Measurements from ENCODE around the gene ULK4.
A peak's percentile ranks its signal among the peaks of the same experiment; 100 is the strongest.
"Not testable (repeated sequence)": the region's sequence is repeated elsewhere in the genome, so short reads cannot be mapped to it uniquely, and the experiment has no call there.

The ULK4 gene

GRCh38 chr3:41370765-41371535 lies 591.0 kb downstream of the ULK4 start:
- H3K9me3 Mint-ChIP-seq, result peaks cover 4 to 22% of the 10 kb centered on the region in 2 donors
- H3K27ac Mint-ChIP-seq; H3K27me3 Mint-ChIP-seq; DNase-seq; H3K36me3 Mint-ChIP-seq (ENCODE audit: insufficient read depth); H3K4me1 Mint-ChIP-seq (ENCODE audit: low read depth in 2 of 2); ATAC-seq (replicated peaks); H3K4me3 Mint-ChIP-seq: not testable (repeated sequence)

- ATAC-seq (replicated peaks), result no peak
- Mint-ChIP-seq H3K27ac (no peak overlapping the region), H3K36me3 (ENCODE audit: insufficient read depth) (peaks cover 4% of the 10 kb centered on the region), H3K27me3 (no peaks in the 10 kb centered on the region), H3K4me1 (ENCODE audit: low read depth in 2 of 2) (no peaks in the 10 kb centered on the region), H3K9me3 (peaks cover 4 to 22% of the 10 kb centered on the region in 2 donors), H3K4me3 (no peak overlapping the region)
- no peak for DNase-seq
Measured at GRCh38 chr3:41370307-41370706, 591.6 kb downstream of the ULK4 start.

DNA sequence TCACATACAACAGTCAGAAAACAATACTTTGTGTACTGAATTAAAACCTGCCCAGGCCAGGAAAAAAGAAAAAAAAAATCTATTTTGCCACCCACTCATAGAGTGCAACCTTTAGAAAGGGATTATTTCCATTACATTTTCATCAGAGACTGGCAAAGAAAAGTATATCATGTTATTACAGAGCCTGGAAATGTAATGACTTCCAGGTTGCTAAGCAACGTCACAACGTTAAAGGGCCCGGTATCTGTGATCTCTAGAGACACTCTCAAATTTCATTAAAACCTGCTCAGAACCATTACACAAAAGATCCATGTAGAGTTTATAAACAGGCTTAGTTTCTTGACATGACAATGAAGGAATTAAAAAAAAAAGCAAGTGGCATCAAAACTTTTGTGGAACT lies 592.1 kb downstream of the ULK4 start:
- DNase-seq (no peak), ATAC-seq (replicated peaks) (no peak)
- H3K36me3 Mint-ChIP-seq (ENCODE audit: insufficient read depth), result peaks cover 1% of the 10 kb centered on the region
- no peak overlapping the region for H3K27ac Mint-ChIP-seq
- no peaks in the 10 kb centered on the region for H3K27me3 Mint-ChIP-seq
- no peaks in the 10 kb centered on the region for H3K4me1 Mint-ChIP-seq (ENCODE audit: low read depth in 2 of 2)
- no peak overlapping the region for H3K4me3 Mint-ChIP-seq
- H3K9me3 Mint-ChIP-seq, result peaks cover 4 to 22% of the 10 kb centered on the region in 2 donors

DNA sequence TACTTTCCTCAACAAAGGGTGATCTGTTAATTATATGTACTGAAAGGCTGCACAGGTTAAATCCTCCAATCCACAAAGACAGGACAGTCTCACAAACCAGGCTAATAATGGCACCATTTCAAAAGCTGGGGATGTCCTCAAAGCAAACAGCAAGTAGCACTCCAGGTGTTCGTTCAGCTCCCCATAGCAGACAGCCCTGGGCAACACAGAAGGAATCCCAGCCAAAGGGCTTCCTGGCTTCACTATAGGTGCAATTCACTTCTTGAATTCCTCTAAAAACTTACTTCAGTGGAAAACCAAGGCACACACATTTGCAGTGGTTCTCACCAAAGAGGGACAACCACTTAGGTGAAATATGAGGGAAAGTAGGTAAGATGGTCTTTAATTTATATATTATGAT lies 595.9 kb downstream of the ULK4 start:
- Mint-ChIP-seq H3K9me3 (peaks cover 0 to 2% of the 10 kb centered on the region in 2 donors), H3K27me3 (no peaks in the 10 kb centered on the region), H3K36me3 (ENCODE audit: insufficient read depth) (no peaks in the 10 kb centered on the region), H3K4me3 (no peak overlapping the region), H3K4me1 (ENCODE audit: low read depth in 2 of 2) (no peaks in the 10 kb centered on the region), H3K27ac (no peak overlapping the region)
- ATAC-seq (replicated peaks) (no peak), DNase-seq (no peak)

- H3K4me3 Mint-ChIP-seq, result no peak overlapping the region
- no peaks in the 10 kb centered on the region for H3K36me3 Mint-ChIP-seq (ENCODE audit: insufficient read depth)
- H3K27me3 Mint-ChIP-seq, result no peaks in the 10 kb centered on the region
- ATAC-seq (replicated peaks) (no peak), DNase-seq (no peak)
- no peaks in the 10 kb centered on the region for H3K4me1 Mint-ChIP-seq (ENCODE audit: low read depth in 2 of 2)
- no peak overlapping the region for H3K27ac Mint-ChIP-seq
- peaks cover 0 to 2% of the 10 kb centered on the region in 2 donors for H3K9me3 Mint-ChIP-seq
Measured at GRCh38 chr3:41364736-41365135, 597.2 kb downstream of the ULK4 start.

- DNase-seq (no peak), ATAC-seq (replicated peaks) (no peak)
- Mint-ChIP-seq H3K27ac (no peak overlapping the region), H3K4me3 (no peak overlapping the region), H3K4me1 (ENCODE audit: low read depth in 2 of 2) (peaks cover 0 to 4% of the 10 kb centered on the region in 2 donors), H3K9me3 (peaks cover 0 to 2% of the 10 kb centered on the region in 2 donors), H3K36me3 (ENCODE audit: insufficient read depth) (no peaks in the 10 kb centered on the region), H3K27me3 (no peaks in the 10 kb centered on the region)
Measured at GRCh38 chr3:41363830-41364523, 597.9 kb downstream of the ULK4 start.

- Mint-ChIP-seq H3K9me3 (no peaks in the 10 kb centered on the region), H3K36me3 (ENCODE audit: insufficient read depth) (no peaks in the 10 kb centered on the region), H3K27me3 (no peaks in the 10 kb centered on the region), H3K27ac (no peak overlapping the region), H3K4me3 (no peak overlapping the region), H3K4me1 (ENCODE audit: low read depth in 2 of 2) (peaks cover 0 to 4% of the 10 kb centered on the region in 2 donors)
- DNase-seq, result no peak
- no peak for ATAC-seq (replicated peaks)
Measured at GRCh38 chr3:41362638-41363559, 599.0 kb downstream of the ULK4 start.

DNA sequence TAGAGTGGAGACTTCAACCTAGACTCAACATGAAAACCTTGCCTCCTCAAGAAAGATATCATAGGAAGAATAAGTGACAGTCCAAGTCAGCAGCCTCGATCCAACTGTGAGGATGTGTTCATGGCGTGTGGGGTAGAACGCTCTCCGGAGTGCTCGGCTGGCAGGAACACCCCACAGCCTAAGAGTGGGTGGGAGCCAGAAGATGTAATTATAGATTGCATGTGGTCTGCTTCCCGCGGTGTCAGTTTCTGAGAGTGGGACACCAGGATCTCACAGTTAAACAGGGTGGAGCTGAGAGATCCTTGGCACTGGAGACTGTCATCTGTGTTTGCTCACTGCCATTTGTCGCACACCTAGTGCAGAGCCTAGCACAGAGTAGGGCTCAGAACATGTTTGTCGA lies 604.6 kb downstream of the ULK4 start:
- no peaks in the 10 kb centered on the region for H3K9me3 Mint-ChIP-seq
- DNase-seq (no peak), ATAC-seq (replicated peaks) (no peak)
- H3K27me3 Mint-ChIP-seq, result no peaks in the 10 kb centered on the region
- no peaks in the 10 kb centered on the region for H3K36me3 Mint-ChIP-seq (ENCODE audit: insufficient read depth)
- no peak overlapping the region for H3K27ac Mint-ChIP-seq
- H3K4me3 Mint-ChIP-seq, result no peak overlapping the region
- H3K4me1 Mint-ChIP-seq (ENCODE audit: low read depth in 2 of 2), result peaks cover 0 to 4% of the 10 kb centered on the region in 2 donors

DNA sequence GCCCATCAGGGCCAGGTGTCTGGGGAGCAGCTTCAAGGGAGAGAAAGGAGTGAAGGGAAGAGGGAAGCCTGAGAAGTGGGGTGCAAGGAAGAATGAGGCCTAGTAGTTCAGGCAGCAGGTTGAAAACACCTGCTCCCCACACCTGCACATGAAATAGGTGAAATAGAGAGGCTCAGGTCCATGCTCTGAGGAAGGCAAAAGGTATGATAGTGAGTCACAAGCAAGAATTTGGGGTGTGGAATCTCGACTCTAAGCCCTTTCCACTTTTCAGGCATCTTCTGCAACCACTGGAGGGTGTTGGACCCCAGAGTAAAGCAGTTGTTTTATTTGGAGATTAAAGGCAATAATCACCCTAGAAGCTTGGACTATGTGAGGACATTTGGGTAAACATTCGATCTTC lies 605.1 kb downstream of the ULK4 start:
- no peaks in the 10 kb centered on the region for H3K27me3 Mint-ChIP-seq
- H3K4me3 Mint-ChIP-seq, result no peak overlapping the region
- ATAC-seq (replicated peaks) (no peak), DNase-seq (no peak)
- peak overlapping the region in 1 of 2 donors; percentile 30 for H3K27ac Mint-ChIP-seq
- no peaks in the 10 kb centered on the region for H3K9me3 Mint-ChIP-seq
- no peaks in the 10 kb centered on the region for H3K36me3 Mint-ChIP-seq (ENCODE audit: insufficient read depth)
- H3K4me1 Mint-ChIP-seq (ENCODE audit: low read depth in 2 of 2), result peaks cover 0 to 4% of the 10 kb centered on the region in 2 donors

- H3K4me1 Mint-ChIP-seq (ENCODE audit: low read depth in 2 of 2), result no peaks in the 10 kb centered on the region
- no peaks in the 10 kb centered on the region for H3K9me3 Mint-ChIP-seq
- DNase-seq, result no peak
- H3K36me3 Mint-ChIP-seq (ENCODE audit: insufficient read depth), result no peaks in the 10 kb centered on the region
- no peak overlapping the region for H3K4me3 Mint-ChIP-seq
- ATAC-seq (replicated peaks), result no peak
- H3K27me3 Mint-ChIP-seq, result no peaks in the 10 kb centered on the region
- H3K27ac Mint-ChIP-seq, result no peak overlapping the region
Measured at GRCh38 chr3:41352510-41352909, 609.4 kb downstream of the ULK4 start.

GRCh38 chr3:41350441-41350840 lies 611.5 kb downstream of the ULK4 start:
- Mint-ChIP-seq H3K4me3 (no peak overlapping the region), H3K27ac (no peak overlapping the region), H3K4me1 (ENCODE audit: low read depth in 2 of 2) (no peaks in the 10 kb centered on the region), H3K36me3 (ENCODE audit: insufficient read depth) (no peaks in the 10 kb centered on the region), H3K27me3 (no peaks in the 10 kb centered on the region), H3K9me3 (no peaks in the 10 kb centered on the region)
- no peak for DNase-seq
- ATAC-seq (replicated peaks), result no peak

DNA sequence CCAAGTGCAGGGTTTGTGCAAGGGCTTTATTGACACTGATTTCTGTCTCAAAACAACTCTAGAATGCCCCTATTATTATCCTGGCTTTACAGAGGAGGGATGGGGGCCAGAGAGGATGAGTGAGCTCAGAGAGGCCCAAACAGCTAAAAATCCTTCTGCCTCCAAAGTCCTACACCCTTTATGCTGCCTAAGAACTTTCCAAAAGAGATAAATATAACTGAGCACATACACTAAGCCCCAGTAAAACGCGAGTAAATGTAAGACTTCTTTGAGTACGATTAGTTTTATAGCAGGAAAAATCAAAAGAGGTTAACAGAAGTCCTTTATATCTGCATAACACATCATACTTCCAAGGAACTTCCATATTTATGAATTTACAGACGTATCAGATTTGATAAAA lies 613.5 kb downstream of the ULK4 start:
- no peak overlapping the region for H3K27ac Mint-ChIP-seq
- no peaks in the 10 kb centered on the region for H3K27me3 Mint-ChIP-seq
- H3K4me3 Mint-ChIP-seq, result no peak overlapping the region
- H3K36me3 Mint-ChIP-seq (ENCODE audit: insufficient read depth), result no peaks in the 10 kb centered on the region
- DNase-seq (no peak), ATAC-seq (replicated peaks) (no peak)
- H3K4me1 Mint-ChIP-seq (ENCODE audit: low read depth in 2 of 2), result no peaks in the 10 kb centered on the region
- peaks cover 0 to 1% of the 10 kb centered on the region in 2 donors for H3K9me3 Mint-ChIP-seq

- Mint-ChIP-seq H3K4me3 (no peak overlapping the region), H3K36me3 (ENCODE audit: insufficient read depth) (no peaks in the 10 kb centered on the region), H3K27me3 (no peaks in the 10 kb centered on the region), H3K27ac (no peak overlapping the region), H3K9me3 (peaks cover 0 to 1% of the 10 kb centered on the region in 2 donors), H3K4me1 (ENCODE audit: low read depth in 2 of 2) (no peaks in the 10 kb centered on the region)
- DNase-seq, result no peak
- ATAC-seq (replicated peaks), result no peak
Measured at GRCh38 chr3:41346698-41347270, 615.1 kb downstream of the ULK4 start.
